ENCODE data around the gene ZBTB46.

The ZBTB46 gene

GRCh38 chr20:63848003-63848911 lies 17.2 kb upstream of the ZBTB46 start:
- no peak overlapping the region for H3K4me3 ChIP-seq (ENCODE audit: low read length)
- no peak for TF ChIP-seq CTCF (IDR thresholded peaks at IDR 0.05; ENCODE audit: insufficient read depth, low read depth, low read length, missing control alignments)
- no peak for DNase-seq (ENCODE audit: low read depth)

GRCh38 chr20:63847237-63848002 lies 16.4 kb upstream of the ZBTB46 start:
- no peak for TF ChIP-seq CTCF (IDR thresholded peaks at IDR 0.05; ENCODE audit: insufficient read depth, low read depth, low read length, missing control alignments)
- no peak overlapping the region for H3K4me3 ChIP-seq (ENCODE audit: low read length)
- no peak for DNase-seq (ENCODE audit: low read depth)

- no peak for TF ChIP-seq CTCF (IDR thresholded peaks at IDR 0.05; ENCODE audit: insufficient read depth, low read depth, low read length, missing control alignments)
- DNase-seq (ENCODE audit: low read depth), result no peak
- H3K4me3 ChIP-seq (ENCODE audit: low read length), result no peak overlapping the region
These were observed 15.8 kb upstream of the ZBTB46 start for GRCh38 chr20:63846888-63847236.

GRCh38 chr20:63846128-63846771 lies 15.2 kb upstream of the ZBTB46 start:
- H3K4me3 ChIP-seq (ENCODE audit: low read length), result no peak overlapping the region
- DNase-seq (ENCODE audit: low read depth), result no peak
- no peak for TF ChIP-seq CTCF (IDR thresholded peaks at IDR 0.05; ENCODE audit: insufficient read depth, low read depth, low read length, missing control alignments)

GRCh38 chr20:63844511-63844991 lies 13.5 kb upstream of the ZBTB46 start:
- no peak overlapping the region for H3K4me3 ChIP-seq (ENCODE audit: low read length)
- no peak for TF ChIP-seq CTCF (IDR thresholded peaks at IDR 0.05; ENCODE audit: insufficient read depth, low read depth, low read length, missing control alignments)
- no peak for DNase-seq (ENCODE audit: low read depth)

- DNase-seq (ENCODE audit: low read depth), result no peak
- no peak for TF ChIP-seq CTCF (IDR thresholded peaks at IDR 0.05; ENCODE audit: insufficient read depth, low read depth, low read length, missing control alignments)
- H3K4me3 ChIP-seq (ENCODE audit: low read length), result no peak overlapping the region
These were observed 12.7 kb upstream of the ZBTB46 start for GRCh38 chr20:63843778-63844177.
